Measurements from ENCODE around the gene SP4. TPM values are rescaled to one million over a fixed set of nuclear protein-coding genes. Genes with fewer than 3 reads are reported as not detected.

The SP4 gene
- total and polyA plus RNA-seq, 8 donors: 4.3 to 10.7 (median 9.2) TPM

- intact Hi-C loops (cut with DNase I): no loop called here
- Histone ChIP-seq H3K27me3 (no peaks in the 10 kb centered on the region), H3K4me1 (no peaks in the 10 kb centered on the region), H3K36me3 (no peaks in the 10 kb centered on the region), H3K4me3 (no peak overlapping the region), H3K27ac (no peak overlapping the region), H3K9me3 (no peaks in the 10 kb centered on the region)
- TF ChIP-seq, protein P1, sequence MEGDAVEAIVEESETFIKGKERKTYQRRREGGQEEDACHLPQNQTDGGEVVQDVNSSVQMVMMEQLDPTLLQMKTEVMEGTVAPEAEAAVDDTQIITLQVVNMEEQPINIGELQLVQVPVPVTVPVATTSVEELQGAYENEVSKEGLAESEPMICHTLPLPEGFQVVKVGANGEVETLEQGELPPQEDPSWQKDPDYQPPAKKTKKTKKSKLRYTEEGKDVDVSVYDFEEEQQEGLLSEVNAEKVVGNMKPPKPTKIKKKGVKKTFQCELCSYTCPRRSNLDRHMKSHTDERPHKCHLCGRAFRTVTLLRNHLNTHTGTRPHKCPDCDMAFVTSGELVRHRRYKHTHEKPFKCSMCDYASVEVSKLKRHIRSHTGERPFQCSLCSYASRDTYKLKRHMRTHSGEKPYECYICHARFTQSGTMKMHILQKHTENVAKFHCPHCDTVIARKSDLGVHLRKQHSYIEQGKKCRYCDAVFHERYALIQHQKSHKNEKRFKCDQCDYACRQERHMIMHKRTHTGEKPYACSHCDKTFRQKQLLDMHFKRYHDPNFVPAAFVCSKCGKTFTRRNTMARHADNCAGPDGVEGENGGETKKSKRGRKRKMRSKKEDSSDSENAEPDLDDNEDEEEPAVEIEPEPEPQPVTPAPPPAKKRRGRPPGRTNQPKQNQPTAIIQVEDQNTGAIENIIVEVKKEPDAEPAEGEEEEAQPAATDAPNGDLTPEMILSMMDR (IDR thresholded peaks at IDR 0.05): no peak
- ATAC-seq (no peak), DNase-seq (no peak)
Measured at GRCh38 chr7:21407796-21408480, 19.9 kb upstream of the SP4 start.

DNA sequence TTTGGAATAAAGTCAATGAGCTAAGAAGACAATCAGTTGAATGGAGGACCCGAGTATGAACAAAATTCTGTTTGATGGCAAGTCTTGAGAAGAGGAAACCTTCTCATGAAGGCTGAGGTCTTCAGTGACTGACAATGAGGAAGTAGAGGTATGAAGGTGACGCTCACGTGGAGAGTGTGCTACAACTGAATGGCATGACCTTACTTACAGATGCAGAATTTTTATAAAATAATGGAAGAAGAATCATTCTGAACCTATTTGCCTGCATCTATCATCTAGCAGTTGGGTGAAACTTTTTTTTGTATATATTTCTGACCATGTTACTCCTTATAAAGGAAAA lies 19.4 kb upstream of the SP4 start:
- intact Hi-C loops (cut with DNase I): no loop called here
- Histone ChIP-seq H3K4me3 (no peak overlapping the region), H3K27ac (no peak overlapping the region), H3K4me1 (no peaks in the 10 kb centered on the region), H3K36me3 (no peaks in the 10 kb centered on the region), H3K9me3 (no peaks in the 10 kb centered on the region), H3K27me3 (no peaks in the 10 kb centered on the region)
- TF ChIP-seq, protein P1 (IDR thresholded peaks at IDR 0.05): no peak
- ATAC-seq (no peak), DNase-seq (no peak)

DNA sequence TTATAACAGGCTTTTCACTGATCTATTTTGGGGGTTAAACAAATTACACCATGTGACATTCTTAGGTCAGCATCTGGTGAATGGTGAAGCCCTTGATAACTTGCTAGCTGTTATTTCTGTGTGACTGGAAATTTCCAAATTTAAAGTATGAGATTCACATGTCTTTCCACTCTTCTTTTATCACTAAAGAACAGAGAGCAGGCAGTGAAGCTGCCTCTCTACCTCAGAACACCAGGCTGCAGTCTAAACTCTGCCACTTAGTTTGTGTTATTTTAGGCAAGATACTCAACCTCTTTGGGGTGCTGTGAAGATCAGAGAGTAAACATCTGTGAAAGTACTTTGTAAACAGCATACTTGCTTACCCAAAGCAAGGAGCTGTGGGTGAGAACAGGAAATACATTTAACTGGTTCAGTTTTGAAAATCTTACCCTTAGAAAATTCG lies 15.5 kb upstream of the SP4 start:
- intact Hi-C loops (cut with DNase I): no loop called here
- Histone ChIP-seq H3K27ac (no peak overlapping the region), H3K27me3 (no peaks in the 10 kb centered on the region), H3K9me3 (no peaks in the 10 kb centered on the region), H3K4me3 (no peak overlapping the region), H3K36me3 (no peaks in the 10 kb centered on the region), H3K4me1 (no peaks in the 10 kb centered on the region)
- TF ChIP-seq, protein P1 (IDR thresholded peaks at IDR 0.05): no peak
- no peak for DNase-seq
- ATAC-seq: peak; percentile 53

DNA sequence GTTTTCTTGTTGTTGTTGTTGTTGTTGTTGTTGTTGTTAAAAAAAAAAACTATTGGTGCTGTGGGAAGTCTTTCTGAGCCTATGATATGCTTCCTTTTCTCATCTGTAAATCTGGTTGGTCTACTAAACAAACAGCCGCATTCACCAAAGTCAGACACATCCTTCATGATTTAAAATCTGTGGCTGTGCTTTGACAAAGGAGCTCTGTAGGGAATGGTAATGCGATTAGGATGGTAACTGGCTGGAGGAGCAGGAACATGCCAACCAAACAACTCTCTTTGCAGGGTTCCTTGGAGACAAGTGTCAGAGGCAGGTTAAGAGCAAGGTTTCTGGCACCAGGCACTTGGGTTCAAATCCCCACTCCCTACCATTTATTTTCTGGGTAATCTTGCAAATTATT lies 14.9 kb upstream of the SP4 start:
- DNase-seq (no peak), ATAC-seq (no peak)
- H3K27me3 ChIP-seq: no peaks in the 10 kb centered on the region
- intact Hi-C loops (cut with DNase I): no loop called here
- no peaks in the 10 kb centered on the region for H3K4me1 ChIP-seq
- no peak overlapping the region for H3K4me3 ChIP-seq
- H3K36me3 ChIP-seq: no peaks in the 10 kb centered on the region
- TF ChIP-seq, protein P1 (IDR thresholded peaks at IDR 0.05): no peak
- no peaks in the 10 kb centered on the region for H3K9me3 ChIP-seq
- H3K27ac ChIP-seq: no peak overlapping the region

GRCh38 chr7:21413502-21413901 lies 14.4 kb upstream of the SP4 start:
- Histone ChIP-seq H3K27ac (no peak overlapping the region), H3K4me1 (no peaks in the 10 kb centered on the region), H3K9me3 (no peaks in the 10 kb centered on the region), H3K36me3 (no peaks in the 10 kb centered on the region), H3K4me3 (no peak overlapping the region), H3K27me3 (no peaks in the 10 kb centered on the region)
- ATAC-seq: no peak
- intact Hi-C loops (cut with DNase I): no loop called here
- TF ChIP-seq, protein P1 (IDR thresholded peaks at IDR 0.05): no peak
- DNase-seq: no peak
